ENCODE data around the gene CMKLR1.

The CMKLR1 gene

DNA sequence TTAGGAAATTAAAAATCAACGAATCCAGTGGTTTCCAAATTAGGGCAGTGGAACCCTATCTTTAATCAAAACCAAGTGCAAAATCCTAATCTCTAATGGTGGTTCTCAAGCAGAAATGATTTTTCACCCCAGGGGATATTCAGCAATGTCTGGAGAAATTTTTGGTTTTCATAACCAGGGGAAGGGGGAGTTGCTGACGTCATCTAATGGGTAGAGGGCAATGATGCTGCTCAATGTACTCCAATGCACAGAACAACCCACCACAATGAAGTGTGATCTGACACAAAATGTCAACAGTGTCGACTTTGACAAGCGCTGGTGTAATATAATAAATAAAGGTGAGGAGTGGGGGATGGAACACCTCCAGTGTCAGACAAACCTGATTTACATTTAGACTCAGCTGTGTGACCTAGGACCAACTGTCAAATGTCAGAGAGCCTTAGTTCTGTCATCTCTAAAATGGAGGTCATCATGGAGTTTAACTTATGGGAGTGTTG, 81.5 kb downstream of the CMKLR1 start:
- DNase-seq = no peak

DNA sequence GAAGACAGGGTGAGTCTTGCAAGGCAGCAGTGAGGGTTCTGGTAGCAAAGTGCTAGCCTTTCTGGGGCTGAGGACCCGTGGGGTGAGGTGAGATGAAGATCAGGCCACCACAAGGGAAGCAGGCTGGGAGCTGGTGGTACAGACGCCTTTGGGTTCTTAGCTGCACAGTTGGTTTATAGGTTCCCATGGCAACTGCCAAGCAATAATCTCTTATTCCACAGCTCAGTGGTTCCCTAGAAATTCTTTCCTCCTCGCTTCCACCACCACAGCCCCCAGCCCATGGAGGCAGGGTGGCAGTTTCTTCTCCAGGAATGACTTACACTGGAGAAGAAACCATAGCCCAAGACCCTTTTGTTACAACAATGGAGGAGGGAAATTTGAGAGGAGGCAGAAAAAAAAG, 82.1 kb downstream of the CMKLR1 start:
- DNase-seq = no peak

DNA sequence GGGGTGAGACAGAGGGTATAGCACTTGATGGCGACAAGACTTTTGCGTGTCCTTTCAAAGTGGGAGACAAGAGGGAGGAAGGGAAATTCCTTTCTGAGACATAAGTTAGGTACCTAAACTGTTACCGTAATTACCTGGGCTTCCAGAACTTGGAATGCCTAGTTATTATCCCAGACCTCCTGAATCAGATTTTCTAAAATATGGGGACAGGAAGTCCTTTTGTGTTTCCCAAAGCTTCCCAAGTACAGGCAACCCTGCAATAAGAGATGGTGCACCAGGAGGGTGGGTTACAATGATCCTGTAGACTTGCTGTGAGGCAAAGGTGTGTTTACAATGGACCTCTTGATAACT, 83.9 kb downstream of the CMKLR1 start:
- DNase-seq = no peak

DNA sequence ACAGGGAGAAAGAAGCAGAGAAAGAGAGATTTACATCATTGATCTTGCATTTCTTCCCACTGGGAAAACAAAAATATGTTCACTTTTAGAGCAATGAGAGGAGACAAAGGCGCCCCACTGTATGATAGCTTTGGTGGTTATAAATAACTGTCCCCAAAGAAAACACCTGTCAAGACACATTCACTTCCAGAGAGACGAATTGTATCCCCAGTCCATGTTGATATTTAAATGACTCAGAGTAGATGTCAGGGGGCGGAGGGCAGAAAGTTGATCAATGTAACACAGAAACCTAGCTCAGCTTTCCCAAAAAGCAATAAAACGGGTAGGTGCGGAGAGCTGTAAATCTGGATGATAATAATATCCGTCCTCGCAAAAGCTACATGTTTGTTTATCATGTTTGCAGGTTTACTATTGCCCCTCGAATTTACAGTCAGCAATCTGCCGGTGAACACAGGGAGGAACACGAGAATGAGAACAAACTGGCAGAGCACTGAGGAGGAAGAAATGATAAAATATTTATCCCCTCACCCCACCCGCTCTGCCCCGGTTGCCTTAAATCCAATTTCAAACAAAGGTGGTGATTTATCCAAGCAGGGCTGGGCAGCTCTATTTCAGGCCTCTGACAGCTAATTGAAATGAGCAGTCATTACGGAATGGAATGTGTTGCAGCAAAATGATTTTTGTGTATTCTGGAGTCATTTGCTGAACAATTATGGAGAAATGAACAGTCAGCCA, 84.4 kb downstream of the CMKLR1 start:
- DNase-seq = no peak

DNA sequence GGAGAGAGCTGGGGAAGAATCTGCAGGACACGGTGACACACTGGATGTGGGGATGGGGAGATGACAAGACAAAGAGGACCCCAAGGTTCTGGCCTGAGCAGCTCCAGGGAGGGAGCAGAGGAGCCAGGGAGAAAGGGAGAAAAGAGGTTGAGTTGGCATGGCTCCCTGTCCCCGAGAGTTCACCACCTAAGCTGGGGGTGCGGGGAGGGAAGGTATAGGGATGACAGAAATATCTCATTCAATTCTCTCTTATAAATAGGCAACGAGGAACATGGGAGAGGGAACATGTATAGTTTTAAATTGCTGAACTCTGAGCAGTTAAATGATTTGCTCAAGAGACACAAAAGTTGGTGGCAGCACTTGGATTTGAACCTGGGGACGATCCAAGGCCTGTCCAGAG, 85.1 kb downstream of the CMKLR1 start:
- no peak for DNase-seq

DNA sequence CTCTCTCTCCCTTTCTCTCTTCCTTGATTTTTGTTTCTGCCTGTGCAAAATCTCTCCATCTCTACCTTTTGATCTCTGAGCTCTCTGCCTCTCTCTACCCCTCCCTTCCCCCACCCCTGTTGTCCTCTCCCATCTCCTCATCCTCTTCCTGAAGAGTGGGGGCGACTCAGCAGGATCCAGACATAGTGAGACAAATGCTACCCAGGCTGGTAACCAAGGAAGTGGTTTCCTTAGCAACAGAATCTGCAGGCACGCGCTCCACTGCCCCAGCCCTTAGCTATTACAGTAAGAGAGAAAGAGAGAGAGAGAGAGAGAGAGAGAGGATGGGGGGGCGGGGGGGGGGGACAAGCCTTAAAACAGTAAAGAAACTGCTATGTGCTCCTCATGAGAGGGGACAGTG, 85.6 kb downstream of the CMKLR1 start:
- DNase-seq = no peak

DNA sequence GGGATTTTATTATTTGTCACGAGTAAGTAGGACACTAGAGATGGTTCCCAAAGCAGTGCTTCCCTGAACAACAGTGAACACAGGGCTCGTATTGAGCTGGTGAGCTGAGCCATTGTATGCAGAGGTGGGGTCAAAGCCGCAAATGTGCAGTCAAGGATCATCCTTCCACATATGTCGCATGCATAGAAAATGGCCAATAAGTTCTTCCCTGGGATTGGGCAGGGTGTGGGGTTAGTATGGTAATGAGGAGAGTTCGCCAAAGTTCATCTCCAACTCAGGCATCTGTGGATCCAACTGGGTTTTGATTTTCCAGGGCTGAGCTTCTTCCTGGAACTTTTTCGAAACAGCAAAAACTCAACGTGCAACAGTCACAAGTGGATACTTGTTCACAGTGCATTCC, 86.6 kb downstream of the CMKLR1 start:
- no peak for DNase-seq

DNA sequence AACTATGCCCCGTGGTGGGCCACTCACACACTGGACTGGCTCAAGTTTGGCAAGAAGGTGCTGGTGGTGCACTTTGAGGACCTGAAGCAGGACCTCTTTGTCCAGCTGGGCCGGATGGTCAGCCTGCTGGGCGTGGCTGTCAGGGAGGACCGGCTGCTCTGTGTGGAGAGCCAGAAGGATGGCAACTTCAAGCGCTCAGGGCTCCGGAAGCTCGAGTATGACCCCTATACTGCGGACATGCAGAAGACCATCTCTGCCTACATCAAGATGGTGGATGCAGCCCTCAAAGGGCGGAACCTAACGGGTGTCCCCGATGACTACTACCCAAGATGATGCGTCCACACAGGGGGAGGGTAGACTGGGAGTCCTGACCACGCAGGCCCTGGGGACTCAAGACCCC, 91.1 kb downstream of the CMKLR1 start:
- no peak for DNase-seq

DNA sequence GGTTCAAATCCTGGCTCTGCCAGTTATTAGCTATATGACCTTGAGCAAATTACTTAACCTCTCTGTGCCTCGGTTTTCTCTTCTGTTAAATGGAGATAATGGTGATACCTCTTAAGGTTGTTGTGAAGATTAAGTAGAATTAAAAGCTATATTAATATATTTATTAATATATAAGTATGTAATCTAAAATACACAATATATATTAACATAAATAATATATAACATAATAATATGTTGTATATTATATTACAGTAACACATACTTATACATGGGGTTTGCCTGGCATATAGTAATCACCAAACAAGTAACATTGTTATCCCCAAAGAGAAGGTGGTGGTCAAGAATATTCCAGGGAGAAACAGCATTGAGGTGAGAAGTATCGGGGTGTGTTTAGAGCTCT, 92.0 kb downstream of the CMKLR1 start:
- DNase-seq = no peak

DNA sequence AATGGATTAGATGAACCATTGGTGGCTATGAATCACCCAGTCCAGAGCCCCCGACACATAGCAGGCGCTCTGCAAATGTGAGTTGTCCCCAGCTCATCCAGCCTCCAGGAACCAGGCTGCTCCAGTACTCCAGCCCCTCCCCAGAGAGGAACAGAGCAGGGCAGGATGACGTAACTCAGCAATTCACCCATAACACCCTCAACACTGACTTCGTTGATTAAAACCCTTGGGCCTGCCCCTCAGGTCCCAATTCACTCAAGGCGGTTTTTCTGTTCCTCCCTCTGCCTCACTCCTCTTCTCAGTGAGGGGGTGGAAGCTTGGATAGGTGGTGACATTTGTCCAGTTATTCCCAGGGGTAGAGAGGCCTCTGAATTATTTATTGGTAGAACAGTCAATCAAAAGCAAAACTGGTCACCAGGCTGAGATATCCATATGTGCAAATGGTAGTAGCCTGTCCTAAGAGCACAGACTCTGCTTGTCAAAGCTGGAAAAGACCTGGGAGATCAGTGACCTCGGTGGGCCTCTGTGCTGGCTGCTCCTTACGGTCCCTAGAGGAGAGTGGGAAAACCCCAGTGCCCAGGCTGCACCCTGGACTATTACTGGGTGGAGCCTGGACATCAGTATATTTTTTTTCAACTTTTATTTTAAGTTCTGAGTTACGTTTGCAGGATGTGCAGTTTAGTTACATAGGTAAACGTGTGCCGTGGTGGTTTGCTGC, 97.0 kb downstream of the CMKLR1 start:
- DNase-seq = no peak

DNA sequence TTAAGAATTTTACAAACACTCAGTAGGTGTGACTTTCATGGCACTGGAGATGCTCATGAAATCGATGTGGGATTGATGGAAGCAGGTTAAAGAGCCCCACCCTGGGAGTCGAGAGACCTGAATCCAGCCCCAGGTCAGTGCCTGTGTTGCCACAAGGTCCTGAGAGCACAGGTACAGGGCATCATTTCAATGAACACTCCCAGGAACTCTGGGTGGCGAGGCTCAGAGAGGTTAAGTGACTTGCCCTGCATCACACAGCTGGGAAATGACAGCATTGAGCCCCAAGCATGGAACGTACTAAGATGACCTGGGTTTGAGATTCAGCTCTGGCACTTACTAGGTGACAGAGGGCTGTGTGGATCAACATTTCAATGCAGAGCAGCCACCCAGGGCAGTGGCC, 98.2 kb downstream of the CMKLR1 start:
- DNase-seq = no peak

DNA sequence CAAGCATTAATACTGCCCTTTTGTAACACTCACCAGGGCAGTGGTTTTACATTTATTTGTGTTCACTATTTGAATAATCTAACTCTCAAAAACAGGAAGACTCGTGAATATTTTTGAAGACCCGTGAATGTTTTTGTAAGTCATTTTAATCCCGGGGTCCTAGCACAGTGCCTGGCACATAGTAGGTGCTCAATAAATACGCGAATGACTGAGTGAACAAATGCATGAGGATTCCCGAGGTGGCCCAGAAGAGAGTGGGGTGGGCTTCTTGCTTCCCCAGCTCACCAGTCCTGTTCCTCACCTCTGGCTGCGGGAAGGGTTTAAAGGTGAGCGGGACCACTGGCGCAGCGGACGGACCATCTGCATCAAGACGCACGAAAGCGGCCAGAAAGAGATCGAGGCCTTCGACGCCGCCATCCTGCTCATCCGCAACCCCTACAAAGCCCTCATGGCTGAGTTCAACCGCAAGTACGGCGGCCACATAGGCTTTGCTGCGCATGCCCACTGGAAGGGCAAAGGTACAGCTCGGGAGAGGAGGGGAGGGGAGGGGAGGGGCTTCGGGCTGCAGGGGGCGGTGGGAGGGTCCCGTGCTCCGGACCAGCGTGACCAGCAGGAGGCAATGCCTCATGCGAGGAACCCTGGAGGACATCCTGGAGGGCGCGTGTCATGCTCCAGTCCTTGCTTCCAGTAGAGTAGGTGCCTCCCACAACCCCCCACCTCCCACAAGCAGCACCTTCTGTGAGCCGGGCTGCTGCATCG, 98.9 kb downstream of the CMKLR1 start:
- no peak for DNase-seq

DNA sequence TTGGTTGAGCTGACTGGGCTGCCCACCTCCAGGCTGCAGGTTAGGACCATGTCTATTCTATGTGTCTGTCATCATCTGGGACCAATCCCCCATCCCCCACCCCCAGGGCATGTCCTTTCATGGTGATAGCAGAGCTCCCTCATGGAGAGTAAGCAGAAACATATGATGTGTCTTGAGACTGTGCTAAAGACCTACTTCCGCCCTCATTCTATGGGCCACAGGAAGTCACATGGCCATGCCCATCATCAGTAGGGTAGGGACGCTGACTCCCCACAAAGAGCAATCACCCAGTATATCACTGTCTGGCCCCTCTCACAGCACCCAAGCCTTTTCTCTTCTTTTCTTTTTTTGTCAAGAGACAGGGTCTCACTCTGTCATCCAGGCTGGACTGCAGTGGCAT, 99.7 kb downstream of the CMKLR1 start:
- no peak for DNase-seq

DNA sequence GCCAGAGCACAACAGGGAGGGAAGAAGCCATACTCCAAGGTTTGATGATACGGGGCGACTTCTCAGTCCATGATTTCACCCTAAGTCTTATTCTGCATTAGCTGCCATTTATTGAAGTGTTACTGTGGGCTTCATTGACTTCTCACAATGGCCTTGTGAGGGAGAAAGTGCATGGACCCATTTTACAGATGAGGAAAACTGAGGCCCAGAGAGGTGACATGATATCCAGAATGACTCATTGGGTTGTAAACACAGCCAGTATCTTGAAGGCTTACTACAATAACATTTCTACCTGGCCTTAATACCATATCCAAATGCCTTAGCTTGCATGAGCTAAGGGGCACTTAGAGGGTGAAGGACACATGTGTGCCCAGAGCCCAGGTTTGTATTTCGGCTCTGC, 100.6 kb downstream of the CMKLR1 start:
- DNase-seq = no peak
